GM19238 (cell line): ENCODE measurements around the gene CCDC121.
"Not testable (repeated sequence)": the region's sequence is repeated elsewhere in the genome, so short reads cannot be mapped to it uniquely, and the experiment has no call there.

ENCODE experiments used
- DNase-seq: peaks from one replicate; pipeline ENCODE4 v3.0.0; 2011; ENCODE audit warnings: low spot score; ENCODE audit not compliant: insufficient read length

Gene CCDC121

DNA sequence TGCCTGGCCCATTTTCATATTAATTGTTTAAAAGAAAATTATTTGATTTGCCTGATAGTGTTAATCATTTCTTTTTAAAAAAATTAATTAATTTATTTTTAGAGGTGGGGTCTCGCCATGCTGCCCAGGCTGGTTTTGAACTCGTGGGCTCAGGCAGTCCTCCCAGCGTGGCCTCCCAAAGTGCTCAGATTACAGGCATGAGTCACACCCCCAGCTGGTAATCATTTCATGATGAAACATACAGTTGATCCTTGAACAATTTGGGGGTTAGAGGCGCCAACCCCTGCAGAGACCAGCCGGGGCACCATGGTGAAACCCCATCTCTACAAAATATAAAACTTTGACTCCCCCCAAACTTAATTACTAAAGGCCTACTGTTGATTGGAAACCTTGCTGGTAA lies 8.0 kb upstream of the CCDC121 start:
- DNase-seq = no peak

DNA sequence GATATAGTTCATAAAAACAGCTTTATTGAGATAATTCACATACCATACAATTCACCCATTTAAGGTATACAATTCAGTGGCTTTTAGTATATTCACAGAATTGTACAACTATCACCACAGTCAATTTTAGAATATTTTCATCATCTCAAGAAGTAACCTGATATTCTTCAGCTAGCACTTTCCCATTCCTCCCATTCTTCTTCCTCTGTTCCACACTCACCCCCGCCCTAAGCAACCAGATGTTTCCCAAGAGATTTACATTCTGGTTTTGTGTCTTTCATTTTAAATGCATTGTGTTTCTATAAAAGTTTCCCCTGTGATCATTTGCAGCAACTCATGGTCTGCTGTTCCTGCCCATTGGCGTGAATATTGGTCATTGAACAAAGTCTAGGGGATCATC lies 5.5 kb upstream of the CCDC121 start:
- DNase-seq = no peak

DNA sequence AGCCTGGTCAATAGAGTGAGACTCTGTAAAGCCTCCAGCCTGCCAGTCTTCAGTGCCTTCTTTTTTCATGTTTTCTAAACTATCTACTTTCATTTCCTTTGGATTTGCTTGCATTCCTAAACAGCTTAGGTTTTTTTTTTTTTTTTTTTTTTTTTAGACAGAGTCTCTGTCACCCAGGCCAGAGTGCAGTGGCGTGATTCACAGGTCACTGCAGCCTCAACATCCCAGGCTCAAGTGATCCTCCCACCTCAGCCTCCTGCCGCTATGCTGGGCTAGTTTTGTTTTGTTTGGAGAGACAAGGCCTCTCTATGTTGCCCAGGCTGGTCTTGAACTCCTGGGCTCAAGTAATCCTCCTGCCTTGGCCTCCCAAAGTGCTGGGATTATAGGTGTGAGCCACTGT lies 1.4 kb upstream of the CCDC121 start:
- DNase-seq = not testable (repeated sequence)

DNA sequence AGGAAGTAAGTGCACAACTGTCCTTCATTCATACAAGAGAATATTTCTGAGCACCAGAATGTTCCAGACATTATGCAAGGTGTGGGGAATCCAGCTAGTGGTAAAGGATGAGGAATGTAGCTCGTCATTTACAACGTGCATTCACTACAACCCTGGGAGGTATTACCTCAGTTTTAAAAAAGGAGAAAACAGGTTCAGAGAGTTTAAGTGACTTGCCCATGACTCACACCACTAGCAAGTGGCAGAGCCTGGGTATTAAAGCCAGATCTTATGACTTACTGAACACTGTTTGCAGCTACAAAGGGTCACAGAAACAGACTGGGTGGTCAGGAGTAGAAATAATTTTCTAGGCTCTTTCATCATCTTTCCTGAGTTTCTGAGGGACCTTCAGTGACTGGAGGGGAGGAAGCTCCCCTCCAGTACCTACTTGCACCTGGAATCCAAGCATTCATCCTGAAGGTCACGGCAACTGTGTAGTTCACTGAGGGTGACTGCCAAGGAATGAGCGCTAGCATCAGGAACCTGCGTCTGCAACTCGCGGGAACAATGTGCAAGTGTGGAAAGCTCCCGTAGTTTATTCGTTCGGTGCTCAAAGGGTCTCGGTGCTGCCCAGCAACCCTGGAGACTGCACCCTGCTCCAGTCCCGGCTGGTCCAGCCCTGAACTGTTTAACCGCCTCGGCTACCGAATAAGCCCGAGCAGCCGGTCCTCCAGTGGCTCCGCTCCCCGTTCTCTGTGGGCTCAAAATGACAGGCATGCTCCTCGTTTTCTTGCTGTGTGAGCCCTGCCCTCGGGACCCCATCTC lies 647 bp downstream of the CCDC121 start:
- no peak for DNase-seq

DNA sequence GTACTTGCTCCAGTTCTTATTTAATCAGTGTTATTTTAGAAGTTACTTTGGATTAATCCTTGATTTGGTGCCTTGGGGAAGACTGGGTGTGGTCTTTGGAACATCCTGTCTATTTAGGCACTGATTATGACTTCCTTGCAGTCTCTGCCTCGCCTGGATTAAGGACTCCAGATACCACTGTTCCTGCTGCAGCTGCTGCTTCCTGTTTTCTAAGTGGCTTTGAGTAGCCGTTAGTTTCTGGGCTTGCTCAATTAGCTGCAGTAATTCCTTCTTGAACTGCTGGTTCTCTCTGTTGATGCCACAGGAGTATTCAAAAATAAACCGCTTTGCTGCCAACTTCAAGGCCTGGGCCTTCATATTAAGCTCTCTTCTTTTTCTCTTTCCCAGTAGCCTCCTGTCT lies 1.9 kb downstream of the CCDC121 start:
- DNase-seq = not testable (repeated sequence)

DNA sequence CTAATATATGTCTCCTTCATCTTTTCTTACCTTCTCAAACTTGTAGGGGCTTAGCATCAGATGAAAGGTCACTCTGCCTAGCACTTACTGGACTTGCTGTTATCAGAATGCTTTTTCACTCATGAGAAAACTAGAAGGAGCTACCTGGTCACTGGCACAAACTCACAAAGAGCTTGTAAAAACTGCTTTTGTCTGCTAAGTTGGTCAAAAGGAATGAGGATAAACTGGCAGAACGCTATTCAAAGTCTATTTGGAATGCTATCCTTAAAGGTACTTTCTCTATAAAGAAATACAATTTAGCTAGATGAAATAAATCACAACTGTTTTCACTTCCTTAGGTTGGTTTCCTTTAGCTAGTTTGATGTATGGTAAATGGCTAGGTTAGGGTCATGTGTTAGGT lies 2.5 kb downstream of the CCDC121 start:
- not testable (repeated sequence) for DNase-seq

DNA sequence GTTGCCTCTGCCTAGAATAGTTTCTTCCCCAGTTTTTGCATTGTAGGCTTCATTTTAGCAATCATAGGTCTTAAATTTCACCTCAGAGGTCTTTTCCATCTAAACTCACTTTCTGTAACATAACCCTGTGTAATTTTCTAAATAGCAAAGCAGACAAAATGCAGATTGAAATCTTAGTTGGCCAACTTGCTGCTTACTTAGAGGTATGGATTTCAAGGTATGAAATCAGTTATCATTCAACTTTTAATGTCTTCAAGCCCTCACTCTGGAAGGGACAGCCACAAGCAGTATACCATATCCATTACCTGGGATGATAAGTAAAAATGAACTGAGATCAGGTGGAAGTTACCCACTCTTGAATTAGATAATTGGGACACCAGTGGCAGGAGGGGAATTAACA lies 3.9 kb downstream of the CCDC121 start:
- DNase-seq = no peak

DNA sequence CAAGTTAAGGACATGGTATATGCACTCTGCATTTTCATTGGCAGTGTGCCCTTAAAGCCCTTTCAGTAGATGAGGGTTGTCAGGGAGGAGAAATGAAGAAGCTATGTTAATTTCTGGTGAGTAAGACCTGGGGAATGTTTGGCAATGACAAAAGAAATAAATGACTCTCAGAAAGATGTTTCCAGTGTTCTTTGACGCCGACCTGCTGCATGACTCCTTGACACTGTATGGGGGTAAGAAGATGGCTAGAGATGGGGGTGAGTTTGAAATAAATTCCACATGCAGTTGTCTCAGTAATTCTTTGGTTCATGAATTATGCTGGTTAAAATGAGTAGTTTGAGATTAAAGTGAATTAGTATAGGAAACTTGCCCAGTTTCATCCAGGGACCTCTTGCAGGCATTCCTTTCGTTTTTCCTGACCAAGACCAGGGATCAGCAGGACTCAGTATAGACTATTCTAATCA lies 5.9 kb downstream of the CCDC121 start:
- DNase-seq = no peak

DNA sequence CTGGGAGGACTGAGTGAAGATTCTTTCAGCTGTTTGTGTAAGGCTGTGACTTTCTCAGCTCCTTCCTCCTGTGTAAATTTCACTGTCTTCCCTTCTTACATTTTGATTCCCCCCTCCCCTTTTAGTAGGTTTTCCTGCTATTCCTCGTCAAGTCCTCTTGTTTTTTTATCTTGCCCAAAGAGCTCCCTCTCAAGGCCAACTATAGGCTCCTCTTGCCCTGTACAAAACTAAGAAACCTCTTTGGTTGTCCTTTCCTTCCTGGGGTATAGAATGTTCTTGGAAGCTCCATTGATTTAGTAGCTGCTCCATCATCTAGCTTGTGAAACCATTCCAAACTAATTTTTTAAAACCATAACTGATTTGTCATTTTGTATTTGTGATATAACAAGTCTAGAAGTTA lies 7.3 kb downstream of the CCDC121 start:
- no peak for DNase-seq

DNA sequence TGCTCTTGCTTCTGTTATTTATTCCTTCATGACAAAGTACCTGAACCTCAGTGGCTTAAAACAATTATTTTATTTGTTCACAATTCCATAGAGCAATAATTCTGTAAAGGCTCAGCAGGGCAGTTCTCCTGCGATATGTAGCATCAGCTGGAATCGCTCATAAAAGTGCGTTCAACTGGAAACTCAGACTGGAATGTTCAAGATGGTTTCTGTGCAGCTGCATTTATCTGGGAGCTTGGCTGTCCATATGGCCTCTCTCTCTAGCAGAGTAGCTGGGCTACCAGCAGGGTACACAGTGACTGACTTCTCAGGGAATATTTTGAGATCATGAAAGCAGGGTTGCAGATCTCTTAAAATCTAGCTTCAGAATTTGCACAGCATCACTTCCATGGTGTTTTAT lies 13.5 kb downstream of the CCDC121 start:
- no peak for DNase-seq

DNA sequence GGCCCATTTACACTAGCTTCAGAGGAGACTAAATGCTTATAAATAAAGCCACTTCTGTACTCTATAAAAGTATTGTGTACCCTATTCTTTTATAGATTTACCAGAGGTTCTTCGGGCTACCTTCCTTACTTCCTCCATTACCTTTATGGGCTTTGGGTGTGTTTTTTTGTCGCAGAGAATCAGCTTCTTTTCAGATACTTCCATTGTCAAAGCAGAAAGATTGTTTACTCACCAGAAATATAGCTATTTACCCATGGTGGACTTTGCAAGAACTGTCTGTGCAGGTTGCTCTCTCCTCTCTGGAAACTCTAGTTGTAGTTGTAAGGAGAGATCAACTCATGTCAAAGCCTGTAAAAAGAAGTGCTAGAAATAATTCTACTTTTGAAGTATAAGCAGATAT lies 14.8 kb downstream of the CCDC121 start:
- no peak for DNase-seq

DNA sequence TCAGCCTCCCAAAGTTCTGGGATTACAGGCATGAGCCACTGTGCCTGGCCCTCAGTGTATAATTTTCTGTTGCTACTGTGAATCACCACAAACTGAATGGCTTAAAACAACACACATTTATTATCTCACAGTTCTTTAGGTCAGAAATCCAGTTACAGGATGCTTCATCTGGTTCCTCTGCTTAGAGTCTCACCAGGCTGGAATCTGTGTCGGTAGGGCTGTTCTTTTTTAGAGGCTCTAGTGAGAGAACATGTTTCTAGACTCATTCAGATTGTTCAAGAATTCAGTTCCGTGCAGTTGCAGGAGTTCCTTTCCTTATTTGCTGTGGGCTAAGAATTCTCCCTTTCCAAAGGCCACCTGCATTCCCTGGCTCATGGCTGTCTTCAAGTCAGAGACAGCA lies 22.2 kb downstream of the CCDC121 start:
- DNase-seq = no peak

DNA sequence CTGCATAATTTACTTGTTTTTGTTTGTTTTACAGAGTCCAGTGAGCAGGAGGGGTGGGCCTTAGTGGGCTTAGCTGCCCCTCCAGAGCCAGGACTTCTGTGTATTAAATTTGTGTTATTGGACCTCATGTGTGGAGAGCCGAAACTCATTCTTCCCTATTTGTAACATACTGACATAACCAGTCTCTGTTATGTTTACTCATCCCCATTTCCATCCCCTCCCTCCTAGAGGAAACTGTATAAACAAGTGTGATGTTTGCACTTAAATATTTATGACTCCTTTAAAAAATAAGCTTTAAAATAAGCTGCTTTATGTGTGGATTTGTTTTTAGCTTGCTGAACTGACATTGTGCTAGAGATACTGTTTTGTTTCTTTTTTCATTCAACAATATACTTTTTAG lies 32.2 kb downstream of the CCDC121 start:
- no peak for DNase-seq

DNA sequence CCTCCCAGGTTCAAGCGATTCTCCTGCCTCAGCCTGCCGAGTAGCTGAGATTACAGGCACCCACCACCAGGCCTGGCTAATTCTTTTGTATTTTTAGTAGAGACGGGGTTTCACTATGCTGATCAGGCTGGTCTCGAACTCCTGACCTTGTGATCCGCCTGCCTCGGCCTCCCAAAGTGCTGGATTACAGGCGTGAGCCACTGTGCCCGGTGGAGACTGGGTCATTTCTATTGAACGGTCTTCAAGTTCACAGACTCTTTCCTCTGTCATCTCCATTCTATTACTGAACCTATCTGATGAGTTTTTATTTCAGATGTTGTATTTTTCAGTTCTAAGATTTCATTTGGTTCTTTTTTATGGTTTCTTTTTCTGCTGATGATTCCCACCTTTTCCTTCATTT lies 33.4 kb downstream of the CCDC121 start:
- not testable (repeated sequence) for DNase-seq

DNA sequence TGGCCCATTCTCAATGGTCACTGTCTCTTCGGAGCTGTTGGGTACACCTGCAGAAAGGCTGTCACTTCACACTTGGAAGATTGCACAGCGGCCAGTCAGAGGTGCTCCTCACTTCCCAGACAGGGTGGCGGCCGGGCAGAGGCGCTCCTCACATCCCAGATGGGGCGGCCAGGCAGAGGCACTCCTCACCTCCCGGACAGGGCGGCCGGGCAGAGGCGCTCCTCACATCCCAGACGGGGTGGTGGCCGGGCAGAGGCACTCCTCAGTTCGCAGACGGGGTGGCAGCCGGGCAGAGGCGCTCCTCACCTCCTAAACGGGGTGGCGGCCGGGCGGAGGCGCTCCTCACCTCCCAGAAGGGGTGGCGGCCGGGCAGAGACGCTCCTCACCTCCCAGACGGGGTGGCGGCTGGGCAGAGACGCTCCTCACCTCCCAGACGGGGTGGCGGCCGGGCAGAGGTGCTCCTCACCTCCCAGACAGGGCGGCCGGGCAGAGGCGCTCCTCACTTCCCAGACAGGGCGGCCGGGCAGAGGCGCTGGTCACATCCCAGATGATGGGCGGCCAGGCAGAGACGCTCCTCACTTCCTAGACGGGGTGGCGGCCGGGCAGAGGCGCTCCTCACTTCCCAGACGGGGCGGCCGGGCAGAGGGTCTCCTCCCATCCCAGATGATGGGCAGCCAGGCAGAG lies 34.6 kb downstream of the CCDC121 start:
- not testable (repeated sequence) for DNase-seq

DNA sequence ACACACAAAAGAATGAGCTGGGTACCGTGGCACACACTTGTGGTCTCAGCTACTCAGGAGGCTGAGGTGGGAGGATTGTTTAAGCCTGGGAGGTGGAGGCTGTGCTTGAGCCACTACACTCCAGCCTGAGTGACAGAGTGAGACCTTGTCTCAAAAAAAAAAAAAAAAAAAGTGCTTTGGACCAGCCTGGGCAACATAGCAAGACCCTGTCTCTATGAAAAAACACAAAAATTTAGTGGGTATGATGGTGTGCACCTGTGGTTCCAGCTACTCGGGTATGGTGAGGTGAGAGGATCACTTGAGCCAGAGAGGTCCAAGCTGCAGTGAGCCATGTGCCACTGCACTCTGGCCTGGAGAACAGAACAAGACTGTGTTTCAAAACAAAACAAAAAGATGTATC lies 35.6 kb downstream of the CCDC121 start:
- no peak for DNase-seq

DNA sequence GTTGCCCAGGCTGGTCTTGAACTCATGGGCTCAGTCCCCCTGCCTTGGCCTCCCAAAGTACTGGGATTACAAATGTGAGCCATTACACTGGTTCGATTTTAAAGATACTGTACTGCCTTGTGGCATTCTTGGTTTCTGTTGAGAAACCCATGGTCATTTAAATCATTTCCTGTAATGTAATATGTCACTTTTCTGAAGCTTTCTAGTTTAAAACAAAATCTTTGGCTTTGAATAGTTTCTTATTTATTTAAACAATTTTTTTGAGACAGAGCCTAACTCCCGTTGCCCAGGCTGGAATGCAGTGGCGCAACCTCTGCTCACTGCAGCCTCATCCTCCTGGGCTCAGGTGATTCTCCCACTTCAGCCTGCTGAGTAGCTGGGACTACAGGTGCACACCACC lies 37.1 kb downstream of the CCDC121 start:
- DNase-seq = no peak

DNA sequence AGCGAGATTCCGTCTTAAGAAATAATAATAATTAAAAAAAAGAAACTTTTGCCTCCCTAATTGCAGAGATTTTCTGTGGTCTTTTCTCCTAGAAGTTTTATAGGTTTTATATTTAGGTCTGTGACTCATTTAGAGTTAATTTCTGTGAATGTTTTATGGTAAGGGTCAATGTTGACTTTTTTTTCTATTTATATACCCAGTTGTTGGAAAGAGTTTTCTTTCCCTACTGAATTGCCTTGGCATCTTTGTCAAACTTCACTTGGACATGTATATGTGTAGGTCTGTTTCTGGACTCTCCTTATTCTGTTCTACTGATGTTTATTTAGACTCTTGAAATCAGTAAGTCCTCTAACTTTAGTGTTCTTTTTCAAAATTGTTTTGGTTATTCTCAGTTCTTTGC lies 40.5 kb downstream of the CCDC121 start:
- no peak for DNase-seq

DNA sequence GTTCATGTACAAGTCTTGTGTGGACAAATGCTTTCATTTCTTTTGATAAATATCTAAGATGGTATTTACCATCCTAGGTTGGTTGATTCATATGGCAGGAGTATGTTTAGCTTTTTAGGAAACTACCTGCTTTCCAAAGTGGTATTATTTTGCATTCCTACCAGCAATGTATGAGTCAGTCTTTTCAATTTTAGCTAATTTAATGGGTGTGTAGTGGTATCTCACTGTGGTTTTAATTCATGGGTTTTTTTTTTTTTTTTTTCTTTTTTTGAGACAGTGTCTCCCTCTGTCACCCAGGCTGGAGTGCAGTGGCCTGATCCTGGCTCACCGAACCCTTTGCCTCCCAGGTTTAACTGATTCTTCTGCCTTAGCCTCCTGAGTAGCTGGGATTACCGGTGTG lies 41.8 kb downstream of the CCDC121 start:
- DNase-seq = no peak

DNA sequence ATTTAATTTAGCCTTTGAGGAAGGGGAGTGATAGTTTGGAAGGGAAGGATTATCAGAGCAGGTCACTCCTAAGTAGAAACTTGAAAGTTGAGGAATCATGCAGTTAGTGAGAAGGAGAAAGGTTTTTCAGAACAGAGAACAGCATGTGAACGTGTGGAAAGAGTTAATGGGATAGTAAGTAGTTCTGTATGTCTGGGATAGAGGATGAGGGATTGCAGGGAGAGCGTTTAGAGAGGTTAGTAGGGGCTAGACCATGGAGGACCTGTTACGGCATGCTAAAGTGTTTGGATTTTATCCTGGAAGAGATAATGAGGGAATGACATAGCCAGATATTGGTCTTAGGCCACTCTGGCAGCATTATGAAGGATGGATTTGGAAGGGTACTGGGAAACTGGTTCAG lies 44.2 kb downstream of the CCDC121 start:
- no peak for DNase-seq

DNA sequence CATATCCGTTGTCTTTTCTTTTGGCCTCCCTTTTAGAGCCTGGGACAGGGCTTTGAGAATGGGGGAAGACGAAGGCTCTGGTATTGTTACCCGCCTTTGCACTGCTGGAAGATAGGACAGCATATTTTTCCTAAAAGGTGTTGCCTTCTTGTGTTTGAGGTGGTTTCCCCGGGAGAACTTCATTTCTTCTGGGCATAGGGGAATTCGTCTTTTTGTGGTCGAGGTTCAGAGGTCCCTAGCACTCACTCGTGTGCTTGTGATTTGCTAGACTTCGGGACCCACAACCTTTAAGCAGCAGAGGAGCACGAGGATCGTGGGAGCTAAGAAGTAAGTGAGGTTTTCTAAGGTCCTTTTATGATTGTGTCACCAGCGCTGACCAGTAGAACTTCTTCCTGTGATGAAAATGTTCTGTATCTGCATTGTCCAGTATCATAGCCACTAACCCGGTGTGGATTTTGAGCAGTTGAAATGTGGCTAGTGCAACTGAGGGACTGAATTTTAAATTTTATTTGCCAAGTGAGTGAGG lies 45.4 kb downstream of the CCDC121 start:
- DNase-seq = no peak

DNA sequence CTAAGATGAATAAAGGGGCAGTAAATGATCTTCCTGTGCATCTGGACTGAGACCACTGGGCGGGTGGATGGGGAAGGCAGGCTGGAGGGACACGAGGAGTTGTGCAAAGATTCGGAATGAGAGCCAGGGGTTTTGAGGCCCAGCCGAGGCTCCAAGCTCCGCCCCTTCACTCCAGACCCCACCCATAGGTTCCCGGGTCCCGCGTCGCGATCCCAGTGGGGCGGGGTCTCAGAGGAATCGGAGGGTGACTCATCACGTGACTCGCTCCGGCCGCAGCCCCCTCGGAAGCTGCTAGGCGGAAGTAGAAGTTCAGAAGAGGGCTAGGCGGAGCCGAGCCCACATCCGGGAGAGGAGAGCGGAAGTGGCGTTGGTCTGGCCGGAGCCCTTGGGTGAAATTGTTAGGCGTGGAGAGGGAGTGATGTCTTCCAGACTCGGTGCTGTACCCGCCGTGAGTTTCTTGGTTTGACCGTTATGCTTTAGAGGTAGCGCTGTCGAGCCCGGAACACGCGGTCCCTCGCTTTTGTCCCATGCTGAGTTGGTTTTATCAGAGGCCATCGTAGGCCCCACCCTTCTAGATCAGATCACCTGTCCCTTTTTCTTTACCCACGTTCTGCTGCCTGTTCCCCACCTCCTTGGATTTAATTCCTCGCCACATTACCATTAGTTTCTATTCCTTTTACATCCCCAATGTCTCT lies 46.0 kb downstream of the CCDC121 start, which contains the start of gene ZNF512:
Gene ZNF512, plus strand, starts transcription at position 348 of the 695 bp plus-strand sequence. Its CDS starts 71 bp downstream, at position 419.
- peak; percentile 80 for DNase-seq
